ENCODE data around the gene KATNAL1.
"Not testable (repeated sequence)": the region's sequence is repeated elsewhere in the genome, so short reads cannot be mapped to it uniquely, and the experiment has no call there.

The KATNAL1 gene

GRCh38 chr13:30303269-30303668, 4.1 kb downstream of the KATNAL1 start:
- TF ChIP-seq POLR2AphosphoS5 (IDR thresholded peaks at IDR 0.05; ENCODE audit: low read depth, low read length), result no peak
- no peak for TF ChIP-seq POLR2A (IDR thresholded peaks at IDR 0.05; ENCODE audit: low read depth, low read length)
- no peak for TF ChIP-seq POU2F2 (IDR thresholded peaks at IDR 0.05; ENCODE audit: low read depth, low read length)
- TF ChIP-seq SPI1 (IDR thresholded peaks at IDR 0.05; ENCODE audit: low read depth, low read length), result no peak
- no peak for TF ChIP-seq PAX5 (IDR thresholded peaks at IDR 0.05; ENCODE audit: insufficient read depth, low read length, severe bottlenecking)
- TF ChIP-seq TAF1 (IDR thresholded peaks at IDR 0.05; ENCODE audit: low read depth, low read length), result no peak
- DNase-seq (ENCODE audit: insufficient read length, low spot score) (no peak), FAIRE-seq (peak; percentile 56)

GRCh38 chr13:30301827-30302226, 5.5 kb downstream of the KATNAL1 start:
- TF ChIP-seq POU2F2 (IDR thresholded peaks at IDR 0.05; ENCODE audit: low read depth, low read length) (no peak), POLR2AphosphoS5 (IDR thresholded peaks at IDR 0.05; ENCODE audit: low read depth, low read length) (no peak), SPI1 (IDR thresholded peaks at IDR 0.05; ENCODE audit: low read depth, low read length) (no peak), TAF1 (IDR thresholded peaks at IDR 0.05; ENCODE audit: low read depth, low read length) (no peak), PAX5 (IDR thresholded peaks at IDR 0.05; ENCODE audit: insufficient read depth, low read length, severe bottlenecking) (no peak), POLR2A (IDR thresholded peaks at IDR 0.05; ENCODE audit: low read depth, low read length) (no peak)
- DNase-seq (ENCODE audit: insufficient read length, low spot score) (no peak), FAIRE-seq (no peak)

- FAIRE-seq, result no peak
Measured at GRCh38 chr13:30300596-30300995, 6.8 kb downstream of the KATNAL1 start.

GRCh38 chr13:30299786-30300185, 7.6 kb downstream of the KATNAL1 start:
- TF ChIP-seq POLR2A (IDR thresholded peaks at IDR 0.05; ENCODE audit: low read depth, low read length) (no peak), SPI1 (IDR thresholded peaks at IDR 0.05; ENCODE audit: low read depth, low read length) (no peak), POU2F2 (IDR thresholded peaks at IDR 0.05; ENCODE audit: low read depth, low read length) (no peak), POLR2AphosphoS5 (IDR thresholded peaks at IDR 0.05; ENCODE audit: low read depth, low read length) (no peak), PAX5 (IDR thresholded peaks at IDR 0.05; ENCODE audit: insufficient read depth, low read length, severe bottlenecking) (no peak), TAF1 (IDR thresholded peaks at IDR 0.05; ENCODE audit: low read depth, low read length) (no peak)
- FAIRE-seq, result peak; percentile 58
- DNase-seq (ENCODE audit: insufficient read length, low spot score), result no peak

More at GRCh38 chr13:30300596-30300995, 6.8 kb downstream of the KATNAL1 start:
- DNase-seq (ENCODE audit: insufficient read length, low spot score), result no peak
- TF ChIP-seq PAX5 (IDR thresholded peaks at IDR 0.05; ENCODE audit: insufficient read depth, low read length, severe bottlenecking) (no peak), POLR2AphosphoS5 (IDR thresholded peaks at IDR 0.05; ENCODE audit: low read depth, low read length) (no peak), POU2F2 (IDR thresholded peaks at IDR 0.05; ENCODE audit: low read depth, low read length) (no peak), POLR2A (IDR thresholded peaks at IDR 0.05; ENCODE audit: low read depth, low read length) (no peak), TAF1 (IDR thresholded peaks at IDR 0.05; ENCODE audit: low read depth, low read length) (no peak), SPI1 (IDR thresholded peaks at IDR 0.05; ENCODE audit: low read depth, low read length) (no peak)

GRCh38 chr13:30295116-30295515, 12.2 kb downstream of the KATNAL1 start:
- no peak for TF ChIP-seq PAX5 (IDR thresholded peaks at IDR 0.05; ENCODE audit: insufficient read depth, low read length, severe bottlenecking)
- TF ChIP-seq TAF1 (IDR thresholded peaks at IDR 0.05; ENCODE audit: low read depth, low read length), result no peak
- no peak for TF ChIP-seq POLR2AphosphoS5 (IDR thresholded peaks at IDR 0.05; ENCODE audit: low read depth, low read length)
- no peak for TF ChIP-seq POLR2A (IDR thresholded peaks at IDR 0.05; ENCODE audit: low read depth, low read length)
- TF ChIP-seq POU2F2 (IDR thresholded peaks at IDR 0.05; ENCODE audit: low read depth, low read length), result no peak
- no peak for TF ChIP-seq SPI1 (IDR thresholded peaks at IDR 0.05; ENCODE audit: low read depth, low read length)
- DNase-seq (ENCODE audit: insufficient read length, low spot score), result no peak
- no peak for FAIRE-seq

GRCh38 chr13:30294004-30294403, 13.3 kb downstream of the KATNAL1 start:
- FAIRE-seq (no peak), DNase-seq (ENCODE audit: insufficient read length, low spot score) (no peak)
- no peak for TF ChIP-seq POLR2AphosphoS5 (IDR thresholded peaks at IDR 0.05; ENCODE audit: low read depth, low read length)
- TF ChIP-seq POU2F2 (IDR thresholded peaks at IDR 0.05; ENCODE audit: low read depth, low read length), result no peak
- no peak for TF ChIP-seq POLR2A (IDR thresholded peaks at IDR 0.05; ENCODE audit: low read depth, low read length)

- FAIRE-seq, result no peak
- no peak for DNase-seq (ENCODE audit: insufficient read length, low spot score)
- TF ChIP-seq TAF1 (IDR thresholded peaks at IDR 0.05; ENCODE audit: low read depth, low read length) (no peak), POLR2A (IDR thresholded peaks at IDR 0.05; ENCODE audit: low read depth, low read length) (no peak), POU2F2 (IDR thresholded peaks at IDR 0.05; ENCODE audit: low read depth, low read length) (no peak), PAX5 (IDR thresholded peaks at IDR 0.05; ENCODE audit: insufficient read depth, low read length, severe bottlenecking) (no peak), POLR2AphosphoS5 (IDR thresholded peaks at IDR 0.05; ENCODE audit: low read depth, low read length) (no peak), SPI1 (IDR thresholded peaks at IDR 0.05; ENCODE audit: low read depth, low read length) (no peak)
Measured at GRCh38 chr13:30292325-30292724, 15.0 kb downstream of the KATNAL1 start.

GRCh38 chr13:30290812-30291436, 16.4 kb downstream of the KATNAL1 start:
- TF ChIP-seq TAF1 (IDR thresholded peaks at IDR 0.05; ENCODE audit: low read depth, low read length) (no peak), POU2F2 (IDR thresholded peaks at IDR 0.05; ENCODE audit: low read depth, low read length) (no peak), POLR2A (IDR thresholded peaks at IDR 0.05; ENCODE audit: low read depth, low read length) (no peak), SPI1 (IDR thresholded peaks at IDR 0.05; ENCODE audit: low read depth, low read length) (no peak), PAX5 (IDR thresholded peaks at IDR 0.05; ENCODE audit: insufficient read depth, low read length, severe bottlenecking) (no peak), POLR2AphosphoS5 (IDR thresholded peaks at IDR 0.05; ENCODE audit: low read depth, low read length) (no peak)
- DNase-seq (ENCODE audit: insufficient read length, low spot score) (no peak), FAIRE-seq (no peak)

- TF ChIP-seq TAF1 (IDR thresholded peaks at IDR 0.05; ENCODE audit: low read depth, low read length), result no peak
- no peak for TF ChIP-seq SPI1 (IDR thresholded peaks at IDR 0.05; ENCODE audit: low read depth, low read length)
- no peak for TF ChIP-seq PAX5 (IDR thresholded peaks at IDR 0.05; ENCODE audit: insufficient read depth, low read length, severe bottlenecking)
- no peak for TF ChIP-seq POU2F2 (IDR thresholded peaks at IDR 0.05; ENCODE audit: low read depth, low read length)
- TF ChIP-seq POLR2AphosphoS5 (IDR thresholded peaks at IDR 0.05; ENCODE audit: low read depth, low read length), result no peak
- TF ChIP-seq POLR2A (IDR thresholded peaks at IDR 0.05; ENCODE audit: low read depth, low read length), result no peak
- no peak for FAIRE-seq
- no peak for DNase-seq (ENCODE audit: insufficient read length, low spot score)
Measured at GRCh38 chr13:30289533-30289932, 17.8 kb downstream of the KATNAL1 start.

- DNase-seq (ENCODE audit: insufficient read length, low spot score); FAIRE-seq: not testable (repeated sequence)
Measured at GRCh38 chr13:30286059-30286458, 21.3 kb downstream of the KATNAL1 start.
